Smooth muscle cell of the brain vasculature (primary cell): ENCODE results near the gene MYO1B.
"Not testable (repeated sequence)": the region's sequence is repeated elsewhere in the genome, so short reads cannot be mapped to it uniquely, and the experiment has no call there.

Source experiments
- DNase-seq: peaks from one replicate; pipeline ENCODE4 v3.0.0-alpha.2; 2012; ENCODE audit warnings: low read depth, low spot score

Gene MYO1B

DNA sequence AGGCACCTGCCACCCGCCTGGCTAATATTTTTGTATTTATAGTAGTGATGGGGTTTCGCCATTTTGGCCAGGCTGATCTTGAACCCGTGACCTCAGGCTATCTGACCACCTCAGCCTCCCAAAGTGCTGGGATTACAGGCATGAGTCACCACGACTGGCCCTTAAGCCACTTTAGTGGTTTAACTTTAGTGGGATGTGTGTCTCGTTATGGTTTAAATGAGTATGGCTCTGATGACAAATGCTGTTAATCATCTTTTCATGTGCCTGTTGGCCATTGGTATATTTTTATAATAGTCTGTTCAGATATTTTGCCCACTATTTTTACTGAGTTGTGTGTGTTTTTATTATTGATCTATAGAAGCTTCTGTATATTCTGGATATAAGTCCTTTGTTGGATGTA is 205.9 kb downstream of the MYO1B start:
- DNase-seq, result no peak

DNA sequence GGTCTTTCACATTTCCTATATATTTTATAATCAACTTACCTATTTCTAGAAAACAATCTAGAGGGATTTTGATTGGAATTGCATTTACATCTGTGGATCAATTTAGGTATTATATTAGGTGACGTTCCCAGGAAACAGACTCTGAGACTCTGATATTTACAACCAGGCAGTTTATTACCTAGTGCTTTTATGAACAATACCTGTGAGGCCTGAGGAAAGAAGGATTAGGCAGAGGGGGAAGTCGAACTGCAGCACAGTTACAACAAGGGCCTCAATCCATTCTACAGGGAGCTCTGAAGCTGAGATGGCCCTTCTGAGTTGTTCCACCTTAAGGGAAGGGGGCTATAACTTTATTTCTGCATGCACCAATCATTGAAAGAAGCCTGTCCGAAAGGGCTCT is 206.9 kb downstream of the MYO1B start:
- no peak for DNase-seq

DNA sequence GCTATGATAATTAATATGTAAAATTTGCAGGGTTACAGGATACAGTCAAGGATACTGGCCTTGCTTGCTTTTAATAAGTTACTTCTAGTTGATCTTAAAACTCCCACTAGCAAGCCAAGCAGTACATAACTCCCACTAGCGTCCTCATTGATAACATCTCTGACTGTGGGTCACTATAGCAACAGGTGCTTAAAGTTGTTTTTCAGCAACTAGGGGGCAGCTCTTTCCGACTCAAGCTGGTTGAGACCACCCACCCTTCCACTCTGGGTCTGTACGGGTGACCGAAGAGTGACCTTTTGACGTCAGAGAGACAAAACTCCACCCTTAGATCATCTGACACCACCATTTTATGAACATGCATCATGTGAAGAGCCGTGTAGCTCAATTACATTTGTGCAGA is 208.6 kb downstream of the MYO1B start:
- no peak for DNase-seq

DNA sequence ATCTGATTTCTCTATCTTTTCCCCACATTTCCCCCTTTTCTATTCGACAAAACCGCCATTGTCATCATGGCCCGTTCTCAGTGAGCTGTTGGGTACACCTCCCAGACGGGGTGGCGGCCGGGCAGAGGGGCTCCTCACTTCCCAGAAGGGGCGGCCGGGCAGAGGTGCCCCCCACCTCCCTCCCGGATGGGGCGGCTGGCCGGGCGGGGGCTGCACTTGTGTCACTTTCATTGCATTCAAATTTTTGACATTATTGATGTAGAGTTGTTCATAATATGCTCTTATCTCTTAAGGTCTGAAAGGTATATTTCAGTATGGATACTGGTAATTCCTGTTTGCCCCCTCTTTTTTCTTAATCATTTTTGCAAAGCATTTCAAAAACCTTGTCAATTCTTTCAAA is 211.3 kb downstream of the MYO1B start:
- DNase-seq, result not testable (repeated sequence)

DNA sequence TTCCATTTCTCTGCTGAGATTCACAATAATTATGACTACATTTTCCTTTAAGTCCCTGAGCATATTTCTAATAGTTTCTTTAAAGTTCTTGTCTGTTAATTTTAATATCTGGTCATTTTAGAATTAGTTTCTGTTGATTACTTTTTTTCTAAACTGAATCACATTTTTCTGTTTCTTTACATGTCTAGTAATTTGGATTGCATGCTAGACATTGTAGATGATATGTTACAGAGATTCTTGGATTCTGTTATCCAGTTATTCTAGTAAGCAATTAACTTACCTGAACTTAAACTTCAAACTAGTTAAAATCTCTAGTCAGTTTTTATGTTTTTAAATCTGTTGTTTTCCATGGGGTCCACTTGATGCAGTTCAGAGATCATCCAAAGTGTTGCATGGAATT is 214.0 kb downstream of the MYO1B start:
- DNase-seq, result no peak

DNA sequence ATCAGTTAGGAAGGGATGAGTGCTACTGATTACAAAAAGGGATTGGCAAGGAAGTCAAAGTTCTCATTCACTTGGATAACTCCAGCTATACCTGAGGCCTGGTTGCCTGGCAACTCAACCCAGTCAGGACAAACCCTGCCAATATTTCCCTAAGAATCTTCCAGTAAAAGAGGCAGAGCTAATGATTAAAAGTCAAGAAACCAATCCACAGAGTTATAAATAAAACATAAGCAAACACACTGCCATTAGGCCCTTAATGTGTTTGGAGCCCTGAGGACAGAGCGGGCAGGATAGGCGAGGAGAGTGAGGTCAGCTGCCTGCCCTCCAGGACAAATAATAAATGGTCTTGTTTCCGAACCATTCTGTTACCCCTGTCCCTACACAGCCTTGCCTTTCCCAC is 217.2 kb downstream of the MYO1B start:
- DNase-seq, result no peak

DNA sequence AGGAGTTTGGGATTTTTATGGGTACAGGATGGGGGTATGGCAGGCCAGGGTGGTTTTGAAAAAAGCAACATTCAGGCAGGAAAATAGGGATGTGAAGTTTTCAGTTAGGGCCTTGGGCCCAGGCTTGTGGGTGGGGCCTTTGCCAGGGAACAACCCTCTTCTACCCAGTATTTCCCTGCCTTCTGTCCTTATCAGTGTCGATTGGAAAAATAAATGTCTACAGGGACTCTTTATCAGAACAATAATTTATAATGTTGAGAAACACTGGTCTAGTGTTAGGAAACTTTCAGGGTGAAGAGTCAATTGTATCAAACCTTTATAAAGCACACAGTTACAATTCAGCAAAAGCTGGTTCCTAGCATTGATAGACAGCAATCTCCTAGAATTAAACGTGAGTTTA is 218.6 kb downstream of the MYO1B start:
- no peak for DNase-seq

DNA sequence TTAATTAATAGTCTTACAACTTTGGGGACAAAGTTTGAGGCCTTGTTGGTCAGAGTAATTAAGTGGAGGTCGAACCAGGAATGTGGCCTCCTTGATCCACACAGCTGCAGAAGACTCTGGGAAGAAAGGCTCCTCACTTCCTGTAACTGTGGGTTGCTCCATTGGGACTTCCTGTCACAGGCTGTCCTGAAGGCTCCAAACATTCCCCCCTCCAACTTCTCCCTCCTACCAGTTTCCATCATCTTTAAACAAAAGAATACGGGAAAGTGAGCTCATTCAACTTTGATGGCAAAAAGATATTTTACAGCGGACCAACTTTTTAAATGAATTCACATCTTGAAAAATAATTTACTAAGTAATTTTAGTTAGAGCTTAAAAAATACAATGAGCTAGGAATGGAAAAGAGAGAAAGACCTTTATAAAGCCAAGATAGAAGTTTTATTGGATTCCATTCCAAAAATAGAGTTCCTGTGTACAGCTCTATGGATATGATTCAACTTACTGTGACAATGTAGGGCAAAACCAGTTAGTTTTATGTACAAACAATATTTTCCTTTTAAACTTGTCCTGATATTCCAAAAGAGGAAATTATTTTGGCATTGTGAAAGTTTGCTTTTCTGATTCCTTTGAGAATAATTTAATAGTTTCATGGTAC is 220.7 kb downstream of the MYO1B start:
- no peak for DNase-seq

DNA sequence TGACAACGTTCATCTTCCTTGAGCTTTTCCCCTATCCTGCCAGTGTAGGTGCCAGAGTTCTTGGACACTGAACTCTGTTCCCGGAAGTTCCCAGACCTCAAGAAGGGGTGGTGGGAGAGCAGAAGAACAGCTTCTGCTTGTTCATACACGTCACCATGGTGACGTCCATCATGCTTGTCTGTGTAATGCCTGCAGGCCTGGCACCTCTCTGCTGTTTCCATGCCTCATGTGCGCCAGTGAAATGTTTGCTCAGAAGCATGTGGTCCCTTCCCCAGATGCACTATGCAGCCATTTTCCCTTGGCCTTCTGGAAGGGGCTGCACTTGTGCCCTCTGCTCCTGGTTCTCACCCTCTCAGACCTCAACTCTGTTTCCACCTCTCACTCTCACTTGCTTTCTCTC is 221.9 kb downstream of the MYO1B start:
- DNase-seq, result no peak

DNA sequence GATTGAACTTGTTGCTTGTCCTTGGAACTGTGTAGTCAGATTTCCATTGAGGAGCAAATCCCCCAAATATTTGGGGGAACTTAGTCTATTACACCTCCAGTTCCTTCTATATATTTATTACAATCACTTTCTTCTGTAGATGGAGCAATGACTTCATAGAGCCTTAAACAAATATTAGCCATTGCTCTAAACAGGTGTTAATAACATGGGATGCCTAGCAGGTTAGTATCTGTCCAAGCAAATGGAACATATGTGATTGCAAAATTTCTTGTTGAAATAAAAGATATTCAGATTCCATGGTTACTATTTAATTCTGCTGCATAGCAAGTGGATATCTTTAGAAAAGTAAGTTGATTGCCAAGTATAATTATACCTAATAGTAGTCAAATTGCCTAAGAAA is 225.1 kb downstream of the MYO1B start:
- DNase-seq, result no peak

DNA sequence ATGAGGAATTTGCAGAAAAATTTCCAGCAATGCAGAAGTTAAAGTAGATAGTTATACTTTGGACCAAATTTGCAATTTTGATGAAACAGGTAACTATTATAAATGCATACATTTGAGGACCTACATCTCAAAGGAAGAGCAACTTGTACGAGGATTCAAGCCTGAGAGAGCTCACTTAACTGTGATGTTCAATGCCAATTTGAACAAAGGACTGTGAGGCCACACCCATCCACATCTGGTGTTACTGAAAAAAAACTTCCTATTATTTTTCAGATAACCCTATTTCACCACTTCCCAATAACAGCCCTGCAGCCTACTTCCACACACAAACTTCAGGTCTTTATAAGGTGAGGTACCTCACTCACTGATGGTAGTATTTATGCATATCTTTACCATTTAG is 229.3 kb downstream of the MYO1B start:
- no peak for DNase-seq
